HepG2 (cell line): ENCODE measurements around the gene NDST1. TPM values are rescaled to one million over a fixed set of nuclear protein-coding genes. Genes with fewer than 3 reads are reported as not detected.

Source experiments
- AHR ChIP-seq: IDR thresholded peaks from 2 replicates; pipeline ENCODE4 v1.6.1; 2018; ENCODE audit warnings: missing genetic modification reagents, missing compliant biosample characterization
- FIP1L1 ChIP-seq: fragments of 200-400 bp; formaldehyde crosslinking; IDR thresholded peaks from 2 replicates; pipeline ENCODE4 v1.6.1; 2018; ENCODE audit warnings: low read depth, mild to moderate bottlenecking, low read length, moderate library complexity, borderline replicate concordance; ENCODE audit not compliant: insufficient read depth
- KLF16 ChIP-seq, 2 experiments: sonication (generic) in 1 of 2; formaldehyde crosslinking in 1 of 2; IDR thresholded peaks; 2 replicates each; pipeline versions ENCODE4 v1.6.1 to v1.8.0; 2016 to 2023; ENCODE audit warnings: missing genetic modification reagents in 2 of 2, missing compliant biosample characterization in 1 of 2
- RAD51 ChIP-seq: fragments of 450-650 bp; IDR thresholded peaks from 2 replicates; pipeline ENCODE4 v1.6.1; 2016; ENCODE audit warnings: borderline replicate concordance
- ZNF407 ChIP-seq: sonication (generic); formaldehyde crosslinking; IDR thresholded peaks from one replicate; pipeline ENCODE4 v1.5.1; 2020; ENCODE audit warnings: mild to moderate bottlenecking, missing genetic modification reagents; ENCODE audit errors: not compliant biosample characterization
- polyA plus RNA-seq, 8 experiments: library from polyadenylated mRNA; depleted of rRNA in 3 of 8; stranded (reverse) in 7 of 8; unstranded in 1 of 8; fragments of >200 nt; fragmentation: Illumina TruSeq in 4 of 8; extraction: Trizol in 4 of 8; gene quantifications; 2 replicates each; pipeline versions ENCODE4 v1.2.1 to v1.2.3, GENCODE V29; 2011 to 2016; ENCODE audit warnings: low read depth in 4 of 8, missing spikeins in 1 of 8, mixed read lengths in 1 of 8; ENCODE audit not compliant: insufficient read depth in 1 of 8
- total RNA-seq, 5 experiments: library from RNA; depleted of rRNA; stranded (reverse); fragments of >200 nt; fragmentation: Illumina TruSeq; extraction: Trizol; gene quantifications; 2 replicates each; pipeline ENCODE4 v1.2.3, GENCODE V29; 2016; ENCODE audit warnings: low read depth in 1 of 5
- TF ChIP-seq, protein P1 (sequence below): sonication (generic); formaldehyde crosslinking; IDR thresholded peaks from 2 replicates; pipeline ENCODE4 v1.8.0; 2022; ENCODE audit warnings: missing genetic modification reagents, mild to moderate bottlenecking, moderate library complexity, borderline replicate concordance
- TF ChIP-seq, protein P2 (sequence below): sonication (generic); formaldehyde crosslinking; IDR thresholded peaks from 2 replicates; pipeline ENCODE4 v1.9.0; 2021; ENCODE audit warnings: mild to moderate bottlenecking, missing genetic modification reagents
- TF ChIP-seq, protein P3 (sequence below): IDR thresholded peaks from 2 replicates; pipeline ENCODE4 v1.6.1; 2016

NDST1 gene
- total and polyA plus RNA-seq, 2 of the 13 experiments (the other 11 are each of a cell fraction or from before 2014, with no cell fraction given): 23.8 to 26.2 TPM

DNA sequence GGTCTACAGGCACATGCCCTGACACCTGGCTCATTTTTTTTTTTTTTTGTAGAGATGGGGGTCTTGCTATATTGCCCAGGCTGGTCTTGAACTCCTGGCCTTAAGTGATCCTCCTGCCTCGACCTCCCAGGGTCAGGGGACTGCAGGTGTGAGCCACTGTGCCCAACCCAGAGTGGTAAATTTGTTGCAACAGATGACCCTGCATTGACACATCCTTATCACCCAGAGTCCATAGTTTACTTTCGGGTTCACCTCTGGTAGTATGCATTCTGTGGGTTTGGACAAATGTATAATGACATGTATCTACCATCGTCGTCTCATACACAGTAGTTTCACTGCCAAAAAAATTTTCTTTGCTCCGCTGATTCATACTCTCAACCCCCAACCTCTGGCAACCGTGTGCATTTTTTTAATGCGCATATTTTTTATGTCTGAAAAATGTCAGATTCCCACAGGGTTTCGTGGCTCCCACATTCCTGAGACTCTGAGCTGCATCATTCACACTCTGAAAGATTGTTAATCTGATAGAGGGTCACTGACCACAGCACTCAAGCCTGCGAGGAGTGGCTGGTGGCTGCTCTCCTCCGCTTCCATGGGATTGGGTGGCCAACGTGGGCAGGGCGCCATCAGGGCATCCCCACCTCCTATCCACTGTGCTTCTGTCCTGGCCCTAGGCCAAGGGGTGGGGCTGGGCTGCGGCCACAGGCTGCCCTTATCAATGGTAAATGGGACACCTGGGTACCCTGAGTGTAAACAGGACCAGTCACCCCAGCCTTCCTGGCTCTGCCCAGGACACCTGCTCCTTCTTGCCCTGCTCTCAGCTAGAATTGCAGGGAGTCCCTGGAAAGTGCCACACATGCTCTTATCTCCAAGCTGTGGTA, 9.6 kb downstream of the NDST1 start (continued):
- no peak for TF ChIP-seq ZNF407
- TF ChIP-seq RAD51: no peak
- no peak for TF ChIP-seq AHR (CRISPR knock-in tag)
- TF ChIP-seq, protein P1, sequence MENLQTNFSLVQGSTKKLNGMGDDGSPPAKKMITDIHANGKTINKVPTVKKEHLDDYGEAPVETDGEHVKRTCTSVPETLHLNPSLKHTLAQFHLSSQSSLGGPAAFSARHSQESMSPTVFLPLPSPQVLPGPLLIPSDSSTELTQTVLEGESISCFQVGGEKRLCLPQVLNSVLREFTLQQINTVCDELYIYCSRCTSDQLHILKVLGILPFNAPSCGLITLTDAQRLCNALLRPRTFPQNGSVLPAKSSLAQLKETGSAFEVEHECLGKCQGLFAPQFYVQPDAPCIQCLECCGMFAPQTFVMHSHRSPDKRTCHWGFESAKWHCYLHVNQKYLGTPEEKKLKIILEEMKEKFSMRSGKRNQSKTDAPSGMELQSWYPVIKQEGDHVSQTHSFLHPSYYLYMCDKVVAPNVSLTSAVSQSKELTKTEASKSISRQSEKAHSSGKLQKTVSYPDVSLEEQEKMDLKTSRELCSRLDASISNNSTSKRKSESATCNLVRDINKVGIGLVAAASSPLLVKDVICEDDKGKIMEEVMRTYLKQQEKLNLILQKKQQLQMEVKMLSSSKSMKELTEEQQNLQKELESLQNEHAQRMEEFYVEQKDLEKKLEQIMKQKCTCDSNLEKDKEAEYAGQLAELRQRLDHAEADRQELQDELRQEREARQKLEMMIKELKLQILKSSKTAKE (CRISPR knock-in tag): no peak
- TF ChIP-seq, protein P2, sequence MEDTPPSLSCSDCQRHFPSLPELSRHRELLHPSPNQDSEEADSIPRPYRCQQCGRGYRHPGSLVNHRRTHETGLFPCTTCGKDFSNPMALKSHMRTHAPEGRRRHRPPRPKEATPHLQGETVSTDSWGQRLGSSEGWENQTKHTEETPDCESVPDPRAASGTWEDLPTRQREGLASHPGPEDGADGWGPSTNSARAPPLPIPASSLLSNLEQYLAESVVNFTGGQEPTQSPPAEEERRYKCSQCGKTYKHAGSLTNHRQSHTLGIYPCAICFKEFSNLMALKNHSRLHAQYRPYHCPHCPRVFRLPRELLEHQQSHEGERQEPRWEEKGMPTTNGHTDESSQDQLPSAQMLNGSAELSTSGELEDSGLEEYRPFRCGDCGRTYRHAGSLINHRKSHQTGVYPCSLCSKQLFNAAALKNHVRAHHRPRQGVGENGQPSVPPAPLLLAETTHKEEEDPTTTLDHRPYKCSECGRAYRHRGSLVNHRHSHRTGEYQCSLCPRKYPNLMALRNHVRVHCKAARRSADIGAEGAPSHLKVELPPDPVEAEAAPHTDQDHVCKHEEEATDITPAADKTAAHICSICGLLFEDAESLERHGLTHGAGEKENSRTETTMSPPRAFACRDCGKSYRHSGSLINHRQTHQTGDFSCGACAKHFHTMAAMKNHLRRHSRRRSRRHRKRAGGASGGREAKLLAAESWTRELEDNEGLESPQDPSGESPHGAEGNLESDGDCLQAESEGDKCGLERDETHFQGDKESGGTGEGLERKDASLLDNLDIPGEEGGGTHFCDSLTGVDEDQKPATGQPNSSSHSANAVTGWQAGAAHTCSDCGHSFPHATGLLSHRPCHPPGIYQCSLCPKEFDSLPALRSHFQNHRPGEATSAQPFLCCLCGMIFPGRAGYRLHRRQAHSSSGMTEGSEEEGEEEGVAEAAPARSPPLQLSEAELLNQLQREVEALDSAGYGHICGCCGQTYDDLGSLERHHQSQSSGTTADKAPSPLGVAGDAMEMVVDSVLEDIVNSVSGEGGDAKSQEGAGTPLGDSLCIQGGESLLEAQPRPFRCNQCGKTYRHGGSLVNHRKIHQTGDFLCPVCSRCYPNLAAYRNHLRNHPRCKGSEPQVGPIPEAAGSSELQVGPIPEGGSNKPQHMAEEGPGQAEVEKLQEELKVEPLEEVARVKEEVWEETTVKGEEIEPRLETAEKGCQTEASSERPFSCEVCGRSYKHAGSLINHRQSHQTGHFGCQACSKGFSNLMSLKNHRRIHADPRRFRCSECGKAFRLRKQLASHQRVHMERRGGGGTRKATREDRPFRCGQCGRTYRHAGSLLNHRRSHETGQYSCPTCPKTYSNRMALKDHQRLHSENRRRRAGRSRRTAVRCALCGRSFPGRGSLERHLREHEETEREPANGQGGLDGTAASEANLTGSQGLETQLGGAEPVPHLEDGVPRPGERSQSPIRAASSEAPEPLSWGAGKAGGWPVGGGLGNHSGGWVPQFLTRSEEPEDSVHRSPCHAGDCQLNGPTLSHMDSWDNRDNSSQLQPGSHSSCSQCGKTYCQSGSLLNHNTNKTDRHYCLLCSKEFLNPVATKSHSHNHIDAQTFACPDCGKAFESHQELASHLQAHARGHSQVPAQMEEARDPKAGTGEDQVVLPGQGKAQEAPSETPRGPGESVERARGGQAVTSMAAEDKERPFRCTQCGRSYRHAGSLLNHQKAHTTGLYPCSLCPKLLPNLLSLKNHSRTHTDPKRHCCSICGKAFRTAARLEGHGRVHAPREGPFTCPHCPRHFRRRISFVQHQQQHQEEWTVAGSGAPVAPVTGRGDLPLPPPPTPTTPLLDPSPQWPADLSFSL (CRISPR knock-in tag): no peak
- TF ChIP-seq KLF16 (CRISPR knock-in tag; IDR thresholded peaks at IDR 0.05): peak in 1 of 2 experiments; percentile 33; a peak in 1 of 4 replicates
- TF ChIP-seq FIP1L1: no peak
- TF ChIP-seq, protein P3, sequence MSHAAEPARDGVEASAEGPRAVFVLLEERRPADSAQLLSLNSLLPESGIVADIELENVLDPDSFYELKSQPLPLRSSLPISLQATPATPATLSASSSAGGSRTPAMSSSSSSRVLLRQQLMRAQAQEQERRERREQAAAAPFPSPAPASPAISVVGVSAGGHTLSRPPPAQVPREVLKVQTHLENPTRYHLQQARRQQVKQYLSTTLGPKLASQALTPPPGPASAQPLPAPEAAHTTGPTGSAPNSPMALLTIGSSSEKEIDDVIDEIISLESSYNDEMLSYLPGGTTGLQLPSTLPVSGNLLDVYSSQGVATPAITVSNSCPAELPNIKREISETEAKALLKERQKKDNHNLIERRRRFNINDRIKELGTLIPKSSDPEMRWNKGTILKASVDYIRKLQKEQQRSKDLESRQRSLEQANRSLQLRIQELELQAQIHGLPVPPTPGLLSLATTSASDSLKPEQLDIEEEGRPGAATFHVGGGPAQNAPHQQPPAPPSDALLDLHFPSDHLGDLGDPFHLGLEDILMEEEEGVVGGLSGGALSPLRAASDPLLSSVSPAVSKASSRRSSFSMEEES (CRISPR knock-in tag): 0 out of 2 replicates have a peak, but pooled peaks have one; percentile 50
